ENCODE results near the gene ITSN1. TPM values are rescaled to one million over a fixed set of nuclear protein-coding genes. Genes with fewer than 3 reads are reported as not detected.
"Not testable (repeated sequence)": the region's sequence is repeated elsewhere in the genome, so short reads cannot be mapped to it uniquely, and the experiment has no call there.

The ITSN1 gene
- total RNA-seq, 4 donors from 2014 or later, result 37.0 to 123 (median 61.1) TPM

- in situ Hi-C loops (cut with MboI; ENCODE audit: low pct_ligation_motif_present in 1 of 4, low pct_unique_long_range_greater_than_20kb in 1 of 4, low sequenced_read_pairs in 3 of 4), result no loop called here
Measured at GRCh38 chr21:33787431-33787830, 145.1 kb downstream of the ITSN1 start.

GRCh38 chr21:33788438-33788837 lies 146.1 kb downstream of the ITSN1 start:
- DNase-seq; intact Hi-C loops (cut with DNase I; ENCODE audit: low total_unique reads); H3K27ac ChIP-seq; in situ Hi-C loops (cut with MboI; ENCODE audit: low pct_ligation_motif_present in 1 of 4, low pct_unique_long_range_greater_than_20kb in 1 of 4, low sequenced_read_pairs in 3 of 4); H3K36me3 ChIP-seq; H3K4me1 ChIP-seq; H3K4me3 ChIP-seq; H3K9me3 ChIP-seq; H3K27me3 ChIP-seq: not testable (repeated sequence)
- WGBS, 2 donors (ENCODE audit: low coverage in 1 of 2), result 88 to 93% methylated on average over 2 to 5 of the region's 5 CpGs

More at GRCh38 chr21:33787431-33787830, 145.1 kb downstream of the ITSN1 start:
- Histone ChIP-seq H3K36me3 (no peaks in the 10 kb centered on the region), H3K27ac (no peak overlapping the region), H3K4me1 (peaks cover 0 to 7% (median 0%) of the 10 kb centered on the region in 4 donors), H3K4me3 (no peak overlapping the region), H3K9me3 (no peaks in the 10 kb centered on the region), H3K27me3 (no peaks in the 10 kb centered on the region)
- intact Hi-C loops (cut with DNase I; ENCODE audit: low total_unique reads), result no loop called here
- TF ChIP-seq CTCF (IDR thresholded peaks at IDR 0.05), result no peak
- no peak for TF ChIP-seq POLR2A (IDR thresholded peaks at IDR 0.05)
- no peak for TF ChIP-seq POLR2AphosphoS5 (IDR thresholded peaks at IDR 0.05)
- no peak for TF ChIP-seq EP300 (IDR thresholded peaks at IDR 0.05; ENCODE audit: low read depth)
- 85 to 88% methylated on average over 2 of the region's 2 CpGs for WGBS, 2 donors (ENCODE audit: low coverage in 1 of 2)
- DNase-seq, result no peak

GRCh38 chr21:33789697-33790096 lies 147.4 kb downstream of the ITSN1 start:
- Histone ChIP-seq H3K9me3 (no peaks in the 10 kb centered on the region), H3K36me3 (peaks cover 0 to 4% (median 2%) of the 10 kb centered on the region in 4 donors), H3K27ac (no peak overlapping the region), H3K27me3 (no peaks in the 10 kb centered on the region), H3K4me3 (no peak overlapping the region), H3K4me1 (no peaks in the 10 kb centered on the region)
- 50 to 56% methylated on average over 1 of the region's 1 CpG for WGBS, 2 donors (ENCODE audit: low coverage in 1 of 2)
- TF ChIP-seq EP300 (IDR thresholded peaks at IDR 0.05; ENCODE audit: low read depth) (no peak), POLR2AphosphoS5 (IDR thresholded peaks at IDR 0.05) (no peak), CTCF (IDR thresholded peaks at IDR 0.05) (no peak), POLR2A (IDR thresholded peaks at IDR 0.05) (no peak)
- in situ Hi-C loops (cut with MboI; ENCODE audit: low pct_ligation_motif_present in 1 of 4, low pct_unique_long_range_greater_than_20kb in 1 of 4, low sequenced_read_pairs in 3 of 4) (no loop called here), intact Hi-C loops (cut with DNase I; ENCODE audit: low total_unique reads) (no loop called here)
- no peak for DNase-seq

GRCh38 chr21:33791073-33791472 lies 148.8 kb downstream of the ITSN1 start:
- H3K9me3 ChIP-seq, result no peaks in the 10 kb centered on the region
- no peaks in the 10 kb centered on the region for H3K4me1 ChIP-seq
- H3K4me3 ChIP-seq, result no peak overlapping the region
- 89 to 90% methylated on average over 3 of the region's 3 CpGs for WGBS, 2 donors (ENCODE audit: low coverage in 1 of 2)
- no peaks in the 10 kb centered on the region for H3K27me3 ChIP-seq
- H3K36me3 ChIP-seq, result peaks cover 0 to 17% (median 2%) of the 10 kb centered on the region in 4 donors
- no peak for DNase-seq
- intact Hi-C loops (cut with DNase I; ENCODE audit: low total_unique reads), result no loop called here
- no peak overlapping the region for H3K27ac ChIP-seq
- TF ChIP-seq POLR2A (IDR thresholded peaks at IDR 0.05) (no peak), EP300 (IDR thresholded peaks at IDR 0.05; ENCODE audit: low read depth) (no peak), CTCF (IDR thresholded peaks at IDR 0.05) (no peak), POLR2AphosphoS5 (IDR thresholded peaks at IDR 0.05) (no peak)
- in situ Hi-C loops (cut with MboI; ENCODE audit: low pct_ligation_motif_present in 1 of 4, low pct_unique_long_range_greater_than_20kb in 1 of 4, low sequenced_read_pairs in 3 of 4), result no loop called here

- Histone ChIP-seq H3K27me3 (no peaks in the 10 kb centered on the region), H3K9me3 (no peaks in the 10 kb centered on the region), H3K36me3 (peaks cover 0 to 32% (median 3%) of the 10 kb centered on the region in 4 donors), H3K4me3 (no peak overlapping the region), H3K4me1 (no peaks in the 10 kb centered on the region), H3K27ac (no peak overlapping the region)
- no peak for TF ChIP-seq EP300 (IDR thresholded peaks at IDR 0.05; ENCODE audit: low read depth)
- no peak for TF ChIP-seq CTCF (IDR thresholded peaks at IDR 0.05)
- TF ChIP-seq POLR2AphosphoS5 (IDR thresholded peaks at IDR 0.05), result no peak
- no peak for TF ChIP-seq POLR2A (IDR thresholded peaks at IDR 0.05)
- in situ Hi-C loops (cut with MboI; ENCODE audit: low pct_ligation_motif_present in 1 of 4, low pct_unique_long_range_greater_than_20kb in 1 of 4, low sequenced_read_pairs in 3 of 4), result no loop called here
- no peak for DNase-seq
- WGBS, 2 donors (ENCODE audit: low coverage in 1 of 2), result 80 to 100% methylated on average over 1 to 2 of the region's 2 CpGs
- intact Hi-C loops (cut with DNase I; ENCODE audit: low total_unique reads), result no loop called here
Measured at GRCh38 chr21:33794596-33794995, 152.3 kb downstream of the ITSN1 start.
